Islet precursor cell (in vitro differentiated cells): ENCODE measurements around the gene SEBOX.

Source experiments
- DNase-seq: peaks from one replicate; pipeline ENCODE4 v3.0.0-alpha.2; 2018

The SEBOX gene

DNA sequence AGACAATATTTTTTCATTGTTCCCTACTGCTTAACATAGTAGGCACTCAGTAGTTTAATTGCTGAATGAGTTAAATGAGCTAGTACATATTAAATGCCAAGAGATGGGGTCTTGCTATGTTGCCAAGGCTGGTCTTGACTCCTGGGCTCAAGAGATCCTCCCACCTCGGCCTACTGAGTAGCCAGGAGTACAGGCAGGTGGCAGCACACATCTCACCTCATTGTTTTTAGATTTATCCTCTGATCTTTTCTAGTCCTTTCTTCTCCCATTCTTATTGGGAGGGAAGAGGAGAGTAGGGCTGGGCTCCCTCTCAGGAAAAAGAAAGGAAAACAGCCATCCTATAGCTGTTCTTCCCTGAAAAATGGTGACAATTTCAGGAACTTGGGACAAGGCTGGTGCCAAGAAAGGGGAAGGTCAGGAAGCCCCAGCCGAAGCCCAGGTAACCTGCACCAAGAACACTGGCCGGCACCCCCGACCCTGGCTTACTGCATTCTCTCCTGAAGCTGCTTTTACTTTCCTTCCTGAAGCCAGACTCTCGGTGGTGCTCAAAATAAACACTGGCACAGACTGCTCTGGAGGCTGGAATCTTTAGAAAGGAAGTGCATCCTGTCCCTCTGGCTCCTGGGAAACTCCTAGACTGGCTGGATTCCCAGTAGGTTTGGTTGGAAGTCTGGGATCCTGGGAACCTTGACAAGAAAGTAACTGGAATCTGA is 26.8 kb downstream of the SEBOX start:
- DNase-seq: peak; percentile 79

DNA sequence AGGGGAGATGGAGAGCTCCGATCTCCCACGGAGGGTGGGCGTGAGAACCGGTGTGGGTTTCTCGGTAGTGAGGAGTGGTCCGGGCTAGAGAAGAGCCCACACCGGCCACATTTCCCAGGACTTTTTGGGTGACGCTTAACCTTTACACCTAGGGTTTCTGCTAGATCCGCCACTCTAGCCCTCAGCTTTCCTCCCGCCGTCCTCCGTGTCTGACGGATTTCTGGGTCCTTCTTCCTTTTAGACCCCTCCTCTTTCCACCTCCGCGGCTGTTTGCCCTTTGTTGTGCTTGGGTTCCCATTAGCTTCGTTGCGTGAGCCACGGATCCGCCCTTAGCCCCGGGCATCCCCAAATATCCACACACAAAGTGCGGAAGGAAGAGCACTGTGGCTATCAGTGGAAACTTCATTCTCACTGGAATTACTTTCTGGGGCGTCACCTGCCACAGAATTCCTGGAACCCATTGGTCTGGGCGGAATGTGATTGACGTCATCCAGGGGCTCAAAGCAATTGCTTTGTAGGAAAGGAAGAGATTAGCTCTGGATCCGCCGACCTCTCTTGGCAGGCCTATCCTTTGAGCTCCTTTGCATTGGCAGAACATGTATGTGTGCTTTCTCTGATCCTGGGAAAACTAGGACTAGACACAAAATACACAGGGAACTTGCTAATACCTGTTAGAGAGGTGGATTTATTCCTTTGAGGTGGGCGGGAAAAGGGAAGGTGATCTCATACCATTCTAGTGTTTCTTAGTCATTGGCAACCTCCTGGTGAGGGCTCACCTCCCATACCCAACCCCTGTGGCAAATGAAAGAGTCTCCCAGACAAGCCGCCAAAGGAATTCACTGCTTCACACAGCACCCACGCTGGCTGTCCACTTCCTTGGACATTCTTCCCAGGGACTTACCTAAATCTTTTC is 28.8 kb downstream of the SEBOX start:
- DNase-seq: peak; percentile 97

DNA sequence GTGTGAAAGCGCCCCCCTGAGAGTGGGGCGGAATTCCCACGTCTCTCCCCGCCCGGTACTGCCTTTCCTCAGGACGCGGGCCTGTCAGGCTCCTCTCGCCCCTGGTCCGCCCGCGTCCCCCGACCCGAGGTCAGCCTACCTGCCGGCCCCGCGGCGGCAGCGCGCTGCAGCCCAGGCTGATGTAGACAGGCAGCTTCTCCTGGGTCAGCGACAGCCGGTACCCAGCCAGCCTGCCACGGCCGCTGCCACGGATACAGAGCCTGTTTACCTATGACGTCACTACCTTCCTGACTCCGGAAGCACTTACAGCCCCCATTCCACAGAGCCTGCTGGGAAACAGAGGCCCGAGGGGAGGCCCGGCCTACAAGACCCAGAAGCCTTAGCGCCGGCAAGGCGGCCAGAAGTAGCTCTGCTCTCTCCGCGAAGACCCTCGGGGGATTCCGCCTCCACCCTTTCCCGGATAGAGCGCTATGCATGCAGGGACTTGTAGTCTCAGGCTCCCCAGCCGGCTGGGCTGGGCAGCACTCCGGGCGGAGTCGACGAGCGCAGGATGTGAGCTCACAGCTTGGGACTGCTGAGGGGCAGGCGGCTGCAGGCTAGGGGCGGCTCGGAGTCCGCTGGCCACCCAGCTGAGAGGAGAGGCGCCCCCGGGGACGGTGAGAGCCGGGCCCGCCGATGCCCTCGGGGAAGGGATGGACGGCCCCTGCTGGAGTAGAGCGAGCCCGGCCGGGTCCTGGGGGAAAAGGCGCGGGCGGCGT is 29.6 kb downstream of the SEBOX start, which contains the start of the genes IFT20 and TNFAIP1:
IFT20 (minus strand) TSS at position 272 of the 758 bp plus-strand sequence. CDS start 3,487 bp downstream, outside the sequence.
TNFAIP1 (plus strand) TSS at position 561 of the 758 bp plus-strand sequence. CDS start 3,761 bp downstream, outside the sequence.
- DNase-seq: peak; percentile 100

DNA sequence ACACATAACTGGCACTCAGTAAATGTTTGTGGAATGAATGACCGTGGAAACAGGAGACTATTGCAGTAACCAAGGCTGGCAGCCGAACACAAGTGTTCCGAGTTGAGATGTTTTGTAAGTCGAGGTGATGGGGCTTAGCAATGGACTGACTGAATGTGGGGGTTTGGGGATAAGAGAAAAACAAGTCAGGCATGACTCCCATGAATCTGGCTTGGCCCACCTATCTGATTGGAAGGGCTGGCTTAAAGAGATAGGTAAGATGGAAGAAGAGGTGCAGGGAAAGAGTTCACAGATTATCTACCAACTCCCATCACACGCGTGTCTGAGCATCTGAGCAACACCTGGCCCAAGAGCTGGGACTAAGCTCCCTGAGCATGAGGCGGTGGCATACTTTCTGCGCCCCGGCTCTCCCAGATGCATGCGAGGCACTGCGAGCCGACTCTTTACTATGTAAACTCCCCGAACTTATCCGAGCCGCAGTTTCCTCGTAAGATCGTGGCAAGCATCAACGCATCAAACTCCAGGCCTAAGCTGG is 30.3 kb downstream of the SEBOX start:
- no peak for DNase-seq

DNA sequence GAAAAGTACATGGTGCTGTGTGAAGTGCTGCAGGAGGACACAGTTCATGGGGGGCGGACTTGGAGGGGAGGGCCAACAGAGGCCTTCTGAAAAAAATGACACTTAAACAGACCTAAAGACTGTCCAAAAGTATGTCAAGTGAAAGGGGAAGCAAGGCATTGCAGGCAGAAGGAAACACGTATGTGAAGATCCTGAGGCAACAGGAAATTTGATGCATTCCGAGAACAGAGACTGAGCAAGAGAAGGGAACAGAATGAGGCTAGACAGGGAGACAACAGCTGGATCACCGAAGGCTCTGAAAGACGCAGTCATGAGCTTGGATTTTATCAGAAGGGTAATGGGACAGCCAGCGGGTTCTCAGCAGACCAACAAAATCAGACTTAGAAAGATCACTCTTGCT is 30.8 kb downstream of the SEBOX start:
- DNase-seq: peak; percentile 46

DNA sequence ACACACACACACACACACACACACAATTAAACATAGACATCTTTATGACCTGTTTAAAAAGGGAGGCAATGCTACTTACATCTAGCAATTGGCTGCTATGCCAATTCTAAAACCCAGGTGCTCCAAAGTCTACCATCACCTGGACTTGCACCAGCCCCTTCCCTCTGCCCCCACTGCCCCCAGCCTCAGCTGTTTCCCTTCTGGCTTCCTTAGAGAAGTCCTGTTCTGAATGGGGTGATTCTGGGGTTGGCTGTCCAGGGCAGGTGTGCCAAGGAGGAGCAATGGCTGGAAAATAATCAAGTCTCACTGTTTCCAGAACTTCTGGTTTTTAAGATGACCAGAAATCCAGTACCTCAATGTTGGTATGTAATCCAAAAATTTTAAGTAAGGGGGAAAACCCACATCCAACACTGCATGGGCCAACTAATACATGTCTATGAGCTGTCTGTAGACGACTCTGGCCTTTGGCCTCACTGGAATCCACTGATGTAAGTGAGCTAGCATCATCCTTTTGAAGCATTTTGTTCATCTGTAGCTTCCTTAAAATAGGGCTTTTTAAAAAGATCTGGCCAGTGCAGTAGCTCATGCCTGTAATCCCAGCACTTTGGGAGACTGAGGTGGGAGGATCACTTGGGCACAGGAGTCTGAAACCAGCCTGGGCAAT is 31.8 kb downstream of the SEBOX start:
- peak; percentile 49 for DNase-seq

DNA sequence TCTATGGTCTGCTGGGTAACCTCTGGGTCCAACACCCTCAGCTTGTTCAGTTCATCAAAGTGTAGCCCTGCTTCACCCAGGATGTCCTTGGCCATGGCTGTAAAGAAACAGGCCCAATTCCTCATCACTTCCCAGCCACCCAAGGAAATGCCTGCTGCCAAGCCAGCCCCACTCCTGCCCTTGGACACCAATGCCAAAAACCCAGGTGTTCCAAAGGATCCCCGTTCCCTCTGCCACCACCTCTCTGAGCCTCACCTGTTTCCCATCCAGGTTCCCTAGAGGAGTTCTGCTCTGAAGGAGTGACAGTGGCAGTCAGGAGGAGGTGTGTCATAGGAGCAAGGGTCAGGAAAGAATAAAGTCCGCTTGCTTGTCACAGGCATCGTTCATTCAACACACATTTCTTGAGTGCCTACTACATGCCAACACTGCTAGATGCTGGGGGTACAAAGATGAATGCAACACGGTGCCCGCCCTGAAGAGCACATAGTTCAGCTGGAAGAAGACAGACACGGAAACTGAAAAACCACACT is 33.0 kb downstream of the SEBOX start:
- DNase-seq: peak; percentile 32

DNA sequence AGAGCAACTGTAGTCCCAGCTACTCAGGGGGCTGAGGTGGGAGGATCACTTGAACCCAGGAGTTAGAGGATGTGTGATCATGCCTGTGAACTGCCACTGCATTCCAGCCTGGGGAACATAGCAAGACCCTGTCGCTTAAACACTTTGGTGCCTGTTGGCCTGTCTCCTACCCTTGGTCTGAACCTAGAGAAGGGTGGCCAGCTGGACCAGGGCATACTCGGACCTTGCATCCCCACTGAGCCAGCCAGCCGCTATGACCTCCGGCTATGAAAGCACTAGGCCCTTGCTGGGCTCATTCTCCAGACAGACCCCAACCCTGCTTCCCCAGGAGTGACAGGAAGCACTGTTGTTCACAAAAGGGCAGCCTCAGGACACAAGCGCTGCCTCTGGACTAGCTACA is 34.3 kb downstream of the SEBOX start:
- peak; percentile 52 for DNase-seq

DNA sequence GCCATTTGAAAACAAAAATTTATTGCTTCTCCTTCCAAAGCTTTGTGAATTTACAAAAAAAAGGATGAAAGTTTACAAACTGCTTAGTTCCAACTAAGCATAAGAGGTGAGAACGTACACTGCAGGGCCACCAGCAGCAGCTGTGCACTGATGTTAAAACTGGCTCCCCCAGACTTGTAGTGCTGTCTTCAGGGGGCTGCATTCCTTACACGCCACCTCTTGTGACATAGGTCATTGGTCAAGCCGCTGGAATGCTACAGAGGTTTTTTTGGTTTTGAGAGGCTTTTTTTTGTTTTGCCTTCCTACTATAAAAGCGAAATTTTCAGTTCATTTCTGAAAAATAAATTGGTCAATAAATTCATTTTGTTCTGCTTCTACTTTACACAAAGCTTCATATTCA is 36.7 kb downstream of the SEBOX start:
- peak; percentile 59 for DNase-seq

DNA sequence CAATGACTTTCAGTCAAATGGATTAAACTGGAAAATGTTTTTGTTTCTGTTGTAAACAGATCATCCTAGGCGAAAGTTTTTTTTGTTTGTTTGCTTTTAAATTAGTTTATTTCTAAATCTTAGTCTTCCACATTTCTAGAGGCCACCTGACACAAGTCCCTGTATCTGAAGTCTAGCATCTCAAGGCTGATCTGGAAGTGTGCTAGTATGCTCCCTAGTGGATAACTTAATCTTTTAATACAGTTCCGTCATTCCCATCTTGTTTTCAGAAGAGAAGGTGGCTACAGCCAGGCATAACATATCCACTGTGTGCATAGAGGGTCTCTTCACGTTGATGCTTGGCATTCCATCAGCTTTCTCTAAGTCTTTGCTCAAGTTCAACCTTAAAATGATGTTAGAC is 37.3 kb downstream of the SEBOX start:
- DNase-seq: peak; percentile 29

DNA sequence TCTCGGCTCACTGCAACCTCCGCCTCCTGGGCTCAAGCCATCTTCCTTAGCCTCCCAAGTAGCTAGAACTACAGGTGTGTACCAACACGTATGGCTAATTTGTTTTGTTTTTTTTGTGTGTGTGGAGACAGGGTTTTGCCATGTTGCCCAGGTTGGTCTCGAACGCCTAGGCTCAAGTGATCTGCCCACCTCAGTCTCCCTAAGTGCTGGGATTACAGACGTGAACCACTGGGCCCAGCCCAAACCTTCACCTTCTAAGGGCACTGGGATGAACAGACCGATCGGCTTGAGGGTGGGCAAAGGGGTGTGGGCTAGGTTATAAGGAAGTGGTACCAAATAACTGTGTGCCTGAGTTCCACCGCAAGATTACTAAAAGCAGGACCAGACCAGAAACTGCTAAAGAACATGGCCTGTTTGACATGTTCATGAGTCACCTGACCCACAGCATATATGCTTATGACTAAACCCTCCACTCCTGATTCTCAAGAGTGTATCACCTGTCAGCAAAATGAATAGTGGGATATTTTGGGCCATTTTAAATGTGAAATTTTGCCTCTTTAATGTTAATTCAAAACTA is 37.9 kb downstream of the SEBOX start:
- peak; percentile 39 for DNase-seq

DNA sequence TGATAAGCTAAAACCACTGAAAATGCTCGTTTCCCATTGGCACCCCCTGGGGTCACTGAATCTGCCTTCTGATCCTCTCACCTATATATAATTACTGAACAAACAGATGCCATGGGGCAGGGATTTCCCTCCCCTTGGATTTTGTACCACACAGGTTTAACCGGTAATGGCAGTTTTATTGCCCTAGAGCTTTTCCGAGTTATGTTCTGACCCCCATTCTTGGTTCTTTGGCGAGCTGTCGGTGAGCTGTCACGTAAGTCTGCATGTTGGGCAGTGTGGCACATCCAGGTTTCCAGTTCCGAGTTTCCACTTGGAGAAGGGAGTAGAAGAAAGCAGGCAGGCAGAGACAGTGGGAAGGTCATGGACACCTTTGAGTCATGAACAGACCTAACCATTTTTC is 38.9 kb downstream of the SEBOX start:
- peak; percentile 50 for DNase-seq

DNA sequence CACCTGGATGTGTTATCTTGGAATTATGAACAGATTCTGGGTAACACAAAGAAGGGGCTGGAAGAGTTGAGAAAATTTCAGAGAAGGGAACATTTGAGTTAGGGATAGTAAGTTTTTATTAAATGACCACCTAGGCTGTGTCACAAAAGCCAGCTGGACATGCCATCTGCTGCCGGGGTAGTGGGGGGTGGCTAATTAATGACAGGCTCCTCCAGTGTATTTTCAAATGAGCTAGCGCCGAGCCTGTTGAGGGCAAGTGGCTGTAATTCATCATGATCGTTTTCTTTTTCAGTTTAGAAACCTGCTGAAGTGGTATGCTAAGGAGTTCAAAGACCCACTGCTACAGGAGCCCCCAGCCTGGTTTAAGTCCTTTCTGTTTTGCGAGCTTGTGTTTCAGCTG is 39.8 kb downstream of the SEBOX start:
- peak; percentile 38 for DNase-seq

DNA sequence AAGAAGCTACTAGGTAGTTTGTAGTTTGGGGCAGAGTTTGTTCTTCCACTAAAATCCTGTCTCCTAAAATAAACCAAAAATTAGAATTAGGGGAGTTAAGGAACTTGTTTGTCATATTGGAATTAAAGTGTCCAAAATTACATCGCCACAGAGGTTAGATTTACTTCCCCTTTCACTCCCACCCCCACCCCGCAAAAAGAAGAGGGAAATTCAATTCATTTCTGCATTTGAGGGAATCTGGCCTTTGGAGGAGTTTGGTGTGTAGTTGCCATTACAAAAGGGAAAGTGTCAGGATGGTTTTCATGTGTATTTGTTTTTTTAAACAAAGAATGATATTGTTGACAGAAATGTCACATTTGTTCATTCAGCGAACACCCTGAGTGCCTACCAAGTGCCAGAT is 40.2 kb downstream of the SEBOX start:
- no peak for DNase-seq

DNA sequence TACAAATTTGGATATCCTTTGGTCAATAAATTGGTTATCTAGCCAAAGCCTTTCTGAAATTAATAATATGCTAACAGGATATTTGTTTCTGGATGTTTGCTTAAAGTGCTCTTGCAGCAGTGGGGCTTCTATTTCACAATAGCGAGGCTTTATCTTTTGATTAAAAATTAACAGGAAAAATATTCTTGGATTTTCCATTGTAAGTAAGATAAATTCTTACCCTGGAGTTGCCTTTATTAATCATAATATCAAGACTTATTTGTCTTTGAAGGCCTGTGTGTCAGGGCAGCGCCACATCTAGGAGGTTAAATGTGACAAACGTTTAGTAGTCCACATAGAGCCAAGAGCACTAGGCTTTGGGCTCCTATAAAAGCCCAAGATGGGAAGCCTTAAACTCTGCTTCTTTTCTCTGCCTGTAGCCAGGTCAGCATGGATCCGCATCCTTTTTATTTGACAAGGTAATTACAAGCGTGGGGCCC is 40.7 kb downstream of the SEBOX start:
- peak; percentile 29 for DNase-seq

DNA sequence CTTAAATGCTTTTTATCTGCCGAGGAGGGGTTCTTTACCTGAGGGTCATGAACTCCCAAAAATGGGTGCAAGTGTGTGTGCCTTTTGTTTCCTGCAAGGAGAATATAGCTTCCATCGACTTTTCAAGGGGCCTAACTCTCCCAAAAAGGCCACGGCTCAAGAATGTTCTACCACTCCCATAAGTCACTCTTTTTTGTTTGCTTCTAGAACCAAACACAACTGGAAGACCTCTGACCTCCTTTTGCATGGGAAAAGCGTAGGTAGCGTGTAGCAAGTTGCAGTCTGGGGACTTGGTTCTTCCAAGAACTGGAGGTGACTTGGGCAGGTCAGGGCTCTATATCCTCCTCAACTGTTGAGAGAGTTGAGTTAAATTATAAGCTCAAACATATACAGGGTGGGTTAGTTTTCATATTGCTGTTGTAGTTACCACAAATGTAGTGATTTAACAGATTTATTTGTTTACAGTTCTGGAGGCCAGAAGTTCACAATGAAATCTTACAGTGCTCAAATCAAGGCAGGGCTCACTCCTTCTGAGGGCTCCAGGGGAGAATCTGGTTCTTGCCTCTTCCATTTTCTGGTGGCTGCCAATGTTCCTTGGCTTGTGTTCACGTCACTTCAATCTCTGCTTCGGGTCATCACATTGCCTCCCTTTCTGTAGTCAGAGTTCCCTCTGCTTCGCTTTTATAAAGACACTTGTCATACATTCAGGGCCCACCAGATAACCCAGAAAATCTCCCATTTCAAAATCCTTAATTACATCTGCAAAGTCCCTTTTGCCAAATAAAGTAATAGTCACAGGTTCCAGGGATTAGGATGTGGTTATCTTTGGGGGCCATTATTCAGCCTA is 44.6 kb downstream of the SEBOX start:
- no peak for DNase-seq

DNA sequence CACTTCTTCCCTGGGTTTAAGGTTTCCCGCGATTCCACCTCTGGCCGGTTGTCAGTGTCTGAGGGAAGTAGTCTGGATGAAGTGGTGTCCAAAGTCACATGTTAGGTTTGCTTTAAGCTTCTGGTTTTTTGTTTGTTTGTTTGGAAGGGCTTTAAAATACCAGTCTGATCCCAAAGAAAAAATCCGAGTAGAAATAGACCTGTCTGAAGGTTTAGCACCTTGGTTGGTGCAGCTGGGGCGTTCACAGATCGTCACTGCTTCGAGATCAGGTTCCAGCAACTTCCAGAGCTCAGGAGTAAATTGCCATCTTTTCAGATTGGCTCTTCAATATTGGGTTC is 45.4 kb downstream of the SEBOX start:
- DNase-seq: no peak

DNA sequence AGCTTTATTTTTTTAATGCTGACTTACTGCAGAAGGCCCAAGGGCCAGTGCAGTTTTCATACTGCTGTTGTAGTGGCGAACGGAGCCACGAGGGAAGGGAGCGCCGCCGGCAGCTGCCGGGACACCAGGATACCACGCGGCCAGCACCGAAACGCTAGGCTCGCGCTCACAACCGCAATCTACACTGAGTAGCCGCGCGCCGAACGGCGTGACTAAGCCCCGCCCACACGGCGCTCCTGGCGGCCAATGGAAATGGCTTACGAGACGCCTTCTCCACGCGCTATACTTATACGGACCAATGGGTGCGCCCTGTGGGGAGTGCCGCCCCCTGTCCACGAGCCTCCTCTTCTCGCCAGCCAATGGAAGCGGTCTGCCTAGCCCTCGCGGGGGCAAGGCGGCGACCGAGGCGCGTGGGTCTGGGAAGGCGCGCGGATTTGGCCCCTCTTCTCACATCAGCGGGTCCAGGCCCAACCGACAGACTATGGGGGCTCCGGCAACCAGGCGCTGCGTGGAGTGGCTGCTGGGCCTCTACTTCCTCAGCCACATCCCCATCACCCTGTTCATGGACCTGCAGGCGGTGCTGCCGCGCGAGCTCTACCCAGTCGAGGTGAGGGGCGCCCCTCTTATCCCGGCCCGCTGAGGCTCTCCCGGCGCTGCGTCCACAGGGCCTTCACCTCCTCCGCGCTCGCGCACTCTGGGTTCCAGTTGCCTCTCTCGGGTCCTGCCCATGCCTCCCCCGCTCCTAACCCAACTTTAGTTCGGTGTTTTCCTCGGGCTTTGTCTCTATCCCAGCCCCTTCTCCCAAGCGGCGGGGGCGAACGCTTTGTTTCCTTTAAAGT is 46.0 kb downstream of the SEBOX start, which contains the start of gene TMEM97:
TMEM97 (plus strand) TSS at position 442 of the 839 bp plus-strand sequence; CDS start at position 482, 40 bp downstream.
- peak; percentile 100 for DNase-seq

DNA sequence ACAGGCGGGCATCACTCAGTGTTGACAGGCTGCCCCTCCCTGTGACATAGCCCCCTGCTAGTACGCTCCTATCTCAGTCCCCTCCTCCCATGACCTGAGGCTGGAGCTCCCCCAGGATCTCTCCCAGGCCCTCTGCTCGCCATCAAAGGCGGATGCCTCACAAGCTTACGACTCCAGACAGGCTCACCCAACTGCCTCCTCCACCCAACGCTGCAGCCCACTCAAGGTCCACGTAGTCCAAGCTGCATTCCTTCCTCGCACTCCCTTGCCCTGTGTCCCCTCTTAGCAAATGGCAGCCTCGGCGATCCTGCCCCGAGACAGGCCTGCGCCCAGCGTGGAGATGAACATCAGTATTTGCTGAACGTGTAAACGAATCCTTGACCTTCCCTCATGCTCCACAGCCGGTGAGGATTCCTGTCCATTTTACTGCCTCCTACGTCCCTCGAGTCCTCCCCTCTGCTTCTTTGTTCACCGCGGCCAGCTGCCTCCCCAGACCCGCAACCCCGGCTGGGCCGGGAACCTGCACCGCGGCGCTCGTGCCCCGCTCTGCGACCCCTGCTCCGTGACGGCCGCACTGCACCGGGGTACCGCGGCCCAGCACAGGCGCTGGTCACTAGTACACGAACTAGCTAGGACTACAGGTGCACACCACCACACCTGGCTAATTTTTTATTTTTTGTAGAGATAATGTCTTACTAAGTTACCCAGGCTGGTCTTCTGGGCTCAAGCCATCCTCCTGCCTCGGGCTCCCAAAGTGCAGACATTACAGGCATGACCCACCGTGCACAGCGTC is 46.8 kb downstream of the SEBOX start:
- DNase-seq: peak; percentile 73
